RWPE1 (cell line): ENCODE results near the gene LIPM.

ENCODE experiments used
- CTCF ChIA-PET: fragments of 350-600 bp; sonication (Branson Sonifier 250); formaldehyde crosslinking; extraction: SDS; loops from one replicate; lab custom pipeline; 2021; lab: Yijun Ruan, JAX
- POLR2A ChIA-PET: fragments of 400-600 bp; formaldehyde crosslinking; extraction: SDS; loops from one replicate; lab custom pipeline; 2020; ENCODE audit warnings: antibody characterized with exemption; ENCODE audit not compliant: low non-redundant PET; lab: Yijun Ruan, JAX
- DNase-seq: peaks from one replicate; pipeline ENCODE4 v3.0.0; 2012; ENCODE audit warnings: low spot score
- H3K27ac ChIP-seq: fragments of 450-650 bp; 2 replicates; pipeline ENCODE4 v1.5.1; 2017
- CTCF ChIP-seq: fragments of 450-650 bp; conservative IDR thresholded peaks from 2 replicates; pipeline ENCODE4 v1.5.1; 2017; ENCODE audit warnings: low read depth, mild to moderate bottlenecking

LIPM gene

GRCh38 chr10:88838766-88839350 is 36.3 kb downstream of the LIPM start:
- no peak overlapping the region for H3K27ac ChIP-seq
- no peak for TF ChIP-seq CTCF
- POLR2A ChIA-PET = no interaction called here
- CTCF ChIA-PET = interaction anchor here (0.6 to 5.2 kb wide), 3 partner anchors 15 to 94 kb away, joined by 3 to 66 read pairs (median 5); no protein-coding TSS in a partner anchor
- DNase-seq = no peak

- no peak overlapping the region for H3K27ac ChIP-seq
- TF ChIP-seq CTCF = no peak
- CTCF ChIA-PET = interaction anchor here (0.5 to 1.3 kb wide), 3 partner anchors 8 to 201 kb away, joined by 3 to 5 read pairs (median 3); no protein-coding TSS in a partner anchor
- DNase-seq = no peak
- POLR2A ChIA-PET = no interaction called here
These were observed 37.6 kb downstream of the LIPM start for GRCh38 chr10:88840104-88840503.

GRCh38 chr10:88840881-88841280 is 38.4 kb downstream of the LIPM start:
- POLR2A ChIA-PET = no interaction called here
- H3K27ac ChIP-seq = no peak overlapping the region
- CTCF ChIA-PET = interaction anchor here (0.7 kb wide), 1 partner anchor 92 kb away, joined by 3 read pairs; no protein-coding TSS in a partner anchor
- no peak for TF ChIP-seq CTCF
- no peak for DNase-seq

- H3K27ac ChIP-seq = no peak overlapping the region
- POLR2A ChIA-PET = no interaction called here
- TF ChIP-seq CTCF = no peak
- CTCF ChIA-PET = interaction anchor here (0.7 kb wide), 2 partner anchors 42 to 91 kb away, joined by 3 to 5 read pairs; no protein-coding TSS in a partner anchor
- no peak for DNase-seq
These were observed 39.0 kb downstream of the LIPM start for GRCh38 chr10:88841316-88842111.

GRCh38 chr10:88843171-88843570 is 40.6 kb downstream of the LIPM start:
- POLR2A ChIA-PET = no interaction called here
- CTCF ChIA-PET = interaction anchor here (0.5 kb wide), 1 partner anchor 408 kb away, joined by 4 read pairs; the partner anchor contains the start of gene LIPA
- H3K27ac ChIP-seq = no peak overlapping the region
- TF ChIP-seq CTCF = no peak
- DNase-seq = no peak

- POLR2A ChIA-PET = no interaction called here
- no peak for TF ChIP-seq CTCF
- CTCF ChIA-PET = interaction anchor here (0.6 to 1.3 kb wide), 4 partner anchors 9 to 84 kb away, joined by 3 to 5 read pairs (median 3); no protein-coding TSS in a partner anchor
- peak; percentile 56 for DNase-seq
- no peak overlapping the region for H3K27ac ChIP-seq
These were observed 46.0 kb downstream of the LIPM start for GRCh38 chr10:88848499-88848898.
